Pericardium fibroblast (primary cell): Measurements from ENCODE around the gene RNU2-63P. TPM values are rescaled to one million over a fixed set of nuclear protein-coding genes. Genes with fewer than 3 reads are reported as not detected.

Source experiments
- total RNA-seq: library from RNA; depleted of rRNA; stranded (reverse); fragments of >200 nt; gene quantifications from 2 replicates; pipeline ENCODE4 v1.2.3, GENCODE V29; 2015

RNU2-63P gene
- total RNA-seq, result 106 TPM in 1 of 2 replicates, not detected in the other

GRCh38 chr2:88016086-88016959, at the start of gene RNU2-63P:
TSS of gene RNU2-63P (minus strand) at chr2:88016547.

GRCh38 chr2:88055371-88056128, 39.2 kb upstream of the RNU2-63P start, which contains the start of gene KRCC1:
TSS of gene KRCC1 (minus strand) at chr2:88055783. CDS start at chr2:88028563, 27,220 bp downstream.

Other genes with a start within 250 kb of the RNU2-63P start
- gene RGPD2, start 190.8 kb downstream of the RNU2-63P start, total RNA-seq, result 0.47 TPM in 1 of 2 replicates, not detected in the other
- 21.4 and 33.1 TPM in 2 replicates for gene KRCC1, start 39.2 kb upstream of the RNU2-63P start, total RNA-seq
- gene SMYD1, start 51.3 kb upstream of the RNU2-63P start, total RNA-seq, result 0.77 TPM in 1 of 2 replicates, not detected in the other
- gene FABP1, start 111.5 kb upstream of the RNU2-63P start, total RNA-seq, result not detected in 2 replicates
- 12.9 TPM in 1 of 2 replicates, not detected in the other for gene THNSL2, start 153.8 kb upstream of the RNU2-63P start, total RNA-seq